Nucleus accumbens (tissue), 56 donors: ENCODE measurements around the gene TLE4.

Experiments used
- DNase-seq, 56 donors: peaks; one replicate each; lab custom pipeline; 2025; lab: John Stamatoyannopoulos, UW

TLE4 gene

DNA sequence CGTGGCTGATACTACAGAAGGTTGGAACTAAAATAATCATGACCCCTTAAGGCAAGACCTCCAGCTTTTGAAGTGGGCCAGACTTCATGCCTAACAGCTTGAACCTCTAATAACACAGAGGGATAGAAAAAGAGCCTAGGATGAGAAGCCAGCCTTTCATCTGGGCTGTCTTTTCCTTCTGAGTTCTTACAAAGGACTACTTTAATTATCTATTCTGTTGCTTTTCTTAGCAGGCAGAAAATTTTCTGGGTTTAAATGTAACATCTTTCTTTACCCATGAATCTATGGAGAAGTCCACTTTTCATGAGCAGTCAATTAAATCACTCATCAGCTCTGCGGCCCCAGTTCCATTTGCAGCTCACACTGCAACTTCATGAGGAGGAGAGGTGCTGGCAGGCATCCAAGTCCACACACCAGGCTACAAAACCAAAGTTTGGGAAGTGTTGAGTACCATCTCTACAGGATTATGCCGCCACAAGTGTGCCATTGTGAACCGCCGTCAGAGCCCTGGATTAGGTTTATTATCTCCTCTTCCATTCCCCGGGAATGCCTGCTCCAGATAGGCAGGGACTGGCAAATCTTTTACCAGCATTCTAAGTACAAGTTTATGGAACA is 192.0 kb downstream of the TLE4 start:
- DNase-seq, result peak in 2 of 56 donors; percentile 3 to 33

DNA sequence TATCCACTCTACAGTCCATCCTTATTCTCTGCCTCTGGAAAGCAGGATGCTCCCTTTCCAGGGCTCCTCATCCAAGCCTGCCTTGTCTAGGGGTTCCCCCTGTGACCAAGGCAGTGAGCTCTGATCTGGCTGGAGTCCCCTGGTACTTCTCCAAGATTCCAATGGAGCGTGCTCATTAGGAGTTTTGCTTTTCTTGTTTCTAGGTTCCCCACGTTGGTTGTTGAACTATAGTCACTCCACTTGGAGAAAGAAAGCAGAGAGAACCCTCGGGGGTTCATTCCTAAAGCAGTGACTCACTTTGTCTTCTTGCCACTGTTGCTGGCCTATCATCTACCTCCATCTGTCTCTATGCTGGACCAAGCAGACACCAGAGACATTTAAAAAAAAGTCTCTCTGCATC is 192.6 kb downstream of the TLE4 start:
- no peak for DNase-seq

DNA sequence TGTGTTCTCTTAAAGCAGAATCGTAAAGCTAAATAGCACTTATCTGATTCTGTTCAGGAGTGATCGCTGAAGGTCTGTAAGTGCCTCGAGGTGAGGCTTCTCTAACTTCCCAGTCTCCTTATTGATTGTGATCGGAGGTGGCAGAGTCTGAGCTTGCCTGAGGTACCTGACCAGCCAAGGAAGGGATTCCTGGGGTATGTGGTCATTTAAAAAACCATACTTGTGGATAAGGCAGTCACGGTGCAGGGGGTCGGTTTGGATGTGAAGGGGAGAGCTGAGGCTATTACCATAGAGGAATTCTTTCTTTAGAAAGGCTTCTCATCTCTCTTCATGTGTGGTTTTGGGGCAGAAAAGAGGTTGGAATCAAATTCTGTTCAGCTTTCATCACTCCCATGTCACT is 193.7 kb downstream of the TLE4 start:
- no peak for DNase-seq

- DNase-seq, result no peak
Observed at GRCh38 chr9:79766091-79766490, 194.3 kb downstream of the TLE4 start.

GRCh38 chr9:79768194-79768593 is 196.4 kb downstream of the TLE4 start:
- DNase-seq, result no peak

DNA sequence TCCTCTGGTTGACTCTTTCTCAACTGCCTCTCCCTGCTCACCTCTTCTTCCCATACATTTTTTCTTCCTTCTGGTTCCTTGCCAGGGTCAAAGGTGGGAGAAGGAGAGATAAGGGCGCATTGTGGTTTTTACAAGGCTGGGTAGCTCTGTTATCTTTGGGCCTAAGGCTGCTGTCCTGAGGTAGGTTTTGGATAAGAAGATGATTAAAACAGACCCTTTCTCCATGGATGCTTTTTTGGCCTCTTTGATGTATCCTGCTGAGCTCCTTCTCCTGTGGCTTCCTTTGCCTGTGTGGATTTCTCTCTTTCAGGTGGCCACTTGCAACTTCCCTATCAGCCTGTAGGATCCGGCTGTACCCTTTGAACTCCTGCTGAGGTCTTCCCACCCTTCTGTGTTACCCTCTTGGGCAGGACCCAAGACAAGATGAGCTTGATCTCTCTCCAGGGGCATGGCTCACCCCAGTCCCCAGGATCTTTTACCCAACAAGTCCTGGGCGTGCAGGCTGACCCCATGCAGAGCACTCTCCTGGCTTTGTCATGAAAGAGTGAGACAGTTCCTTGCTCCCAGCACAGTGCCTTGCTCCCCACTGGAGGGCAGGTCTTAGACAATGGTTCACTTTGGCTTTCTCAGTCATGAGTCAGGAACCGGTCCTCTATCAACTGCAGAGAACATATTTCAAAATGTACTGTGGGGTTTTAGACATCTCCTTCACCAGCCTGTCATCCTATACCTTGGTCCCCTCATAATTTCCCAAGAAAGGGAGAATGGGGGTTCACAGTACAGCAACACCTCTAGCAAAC is 197.9 kb downstream of the TLE4 start:
- no peak for DNase-seq

- no peak for DNase-seq
Observed at GRCh38 chr9:79774356-79774755, 202.6 kb downstream of the TLE4 start.
